Ectodermal cell (in vitro differentiated cells): ENCODE results near the gene TASP1.
"Not testable (repeated sequence)": the region's sequence is repeated elsewhere in the genome, so short reads cannot be mapped to it uniquely, and the experiment has no call there.

ENCODE experiments used
- H3K27ac ChIP-seq: 2 replicates; pipeline ENCODE4 v1.7.0; 2013; ENCODE audit warnings: mild to moderate bottlenecking, low read depth, low read length; ENCODE audit not compliant: insufficient read depth, poor library complexity, severe bottlenecking
- H3K27me3 ChIP-seq: 2 replicates; pipeline ENCODE4 v1.7.0; 2013; ENCODE audit warnings: mild to moderate bottlenecking, low read length; ENCODE audit not compliant: insufficient read depth, control insufficient read depth, poor library complexity, severe bottlenecking
- H3K36me3 ChIP-seq: one replicate; pipeline ENCODE4 v1.7.0; 2013; ENCODE audit warnings: low read length; ENCODE audit not compliant: control insufficient read depth, insufficient read depth
- H3K4me1 ChIP-seq: one replicate; pipeline ENCODE4 v1.7.0; 2013; ENCODE audit warnings: low read length; ENCODE audit not compliant: control insufficient read depth, insufficient read depth
- H3K4me3 ChIP-seq: 2 replicates; pipeline ENCODE4 v1.7.0; 2013; ENCODE audit warnings: low read depth, low read length, control low read depth; ENCODE audit not compliant: insufficient read depth
- H3K9me3 ChIP-seq: 2 replicates; pipeline ENCODE4 v1.7.0; 2013; ENCODE audit warnings: mild to moderate bottlenecking, low read length, moderate library complexity; ENCODE audit not compliant: control insufficient read depth
- WGBS, 2 experiments: methylation state at CpG; one replicate each; pipeline ENCODE4 v1.1.7; 2013; ENCODE audit warnings: missing lambda C conversion rate in 2 of 2; 5-methylcytosine and 5-hydroxymethylcytosine counted together

TASP1 gene

GRCh38 chr20:13650474-13650873 lies 11.7 kb upstream of the TASP1 start:
- Histone ChIP-seq H3K27me3 (no peaks in the 10 kb centered on the region), H3K4me3 (no peak overlapping the region), H3K4me1 (peaks cover 7% of the 10 kb centered on the region), H3K36me3 (no peaks in the 10 kb centered on the region), H3K27ac (no peak overlapping the region), H3K9me3 (no peaks in the 10 kb centered on the region)
- WGBS, 2 experiments = 81 to 87% methylated on average over 2 of the region's 2 CpGs

DNA sequence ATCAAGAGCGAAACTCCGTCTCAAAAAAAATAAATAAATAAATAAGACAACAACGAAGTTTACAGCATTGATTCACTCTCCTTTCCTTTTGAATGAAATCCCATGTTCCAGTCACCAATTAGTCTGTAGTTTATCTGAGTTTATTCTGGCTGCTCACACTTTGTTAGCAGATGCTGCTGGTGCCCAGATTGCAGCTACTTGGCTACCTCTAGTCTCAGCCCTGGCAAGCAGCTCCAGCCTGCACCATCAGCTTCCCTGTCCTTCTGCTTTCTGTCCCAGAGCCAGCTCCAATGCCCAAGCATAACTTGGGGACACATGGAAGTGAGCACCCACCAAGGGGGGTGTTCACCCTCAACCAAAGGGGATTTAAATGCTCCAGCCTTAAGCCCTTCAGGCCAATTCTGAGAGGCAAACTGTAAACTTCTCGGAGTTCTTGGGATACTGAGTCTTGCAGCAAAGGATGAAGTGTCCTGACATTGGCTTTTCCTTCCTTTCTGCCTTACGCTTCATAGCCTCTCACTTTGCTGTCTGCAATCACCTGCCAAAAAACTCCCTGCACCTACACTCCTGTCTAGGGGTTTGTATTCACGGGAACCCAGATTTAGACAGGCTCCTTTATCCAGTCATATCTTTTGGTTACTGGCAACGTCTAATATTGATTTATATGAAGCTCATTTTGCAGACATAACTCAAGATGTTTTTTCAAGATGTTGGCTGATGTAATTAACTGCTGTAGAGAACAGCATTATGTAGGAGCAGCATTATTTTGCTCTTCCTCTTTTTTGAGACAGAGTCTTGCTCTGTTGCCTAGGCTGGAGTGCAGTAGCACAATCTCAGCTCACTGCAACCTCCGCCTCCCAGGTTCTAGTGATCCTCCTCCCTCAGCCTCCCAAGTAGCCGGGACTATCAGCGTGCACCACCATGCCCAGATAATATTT lies 9.8 kb upstream of the TASP1 start:
- Histone ChIP-seq H3K27me3 (no peaks in the 10 kb centered on the region), H3K9me3 (no peaks in the 10 kb centered on the region), H3K27ac (no peak overlapping the region), H3K4me3 (no peak overlapping the region), H3K4me1 (peaks cover 7% of the 10 kb centered on the region), H3K36me3 (no peaks in the 10 kb centered on the region)
- 94% methylated on average over 10 of the region's 10 CpGs for WGBS, 2 experiments

DNA sequence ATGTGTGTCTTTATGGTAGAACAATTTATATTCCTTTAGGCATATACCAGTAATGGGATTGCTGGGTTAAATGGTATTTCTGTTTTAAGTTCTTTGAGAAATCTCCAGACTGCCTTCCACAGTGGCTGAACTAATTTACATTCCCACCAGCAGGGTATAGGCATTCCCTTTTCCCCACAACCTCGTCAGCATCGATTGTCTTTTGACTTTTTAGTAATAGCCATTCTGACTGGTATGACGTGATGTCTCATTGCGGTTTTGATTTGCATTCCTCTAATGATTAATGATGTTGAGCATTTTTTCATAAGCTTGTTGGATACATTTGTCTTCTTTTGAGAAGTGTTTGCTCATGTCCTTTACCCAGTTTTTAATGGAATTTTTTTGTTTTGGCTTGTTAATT lies 5.3 kb upstream of the TASP1 start:
- WGBS, 2 experiments = 78 to 82% methylated on average over 4 of the region's 4 CpGs
- Histone ChIP-seq H3K4me3 (no peak overlapping the region), H3K36me3 (no peaks in the 10 kb centered on the region), H3K27ac (no peak overlapping the region), H3K4me1 (no peaks in the 10 kb centered on the region), H3K27me3 (no peaks in the 10 kb centered on the region), H3K9me3 (no peaks in the 10 kb centered on the region)

DNA sequence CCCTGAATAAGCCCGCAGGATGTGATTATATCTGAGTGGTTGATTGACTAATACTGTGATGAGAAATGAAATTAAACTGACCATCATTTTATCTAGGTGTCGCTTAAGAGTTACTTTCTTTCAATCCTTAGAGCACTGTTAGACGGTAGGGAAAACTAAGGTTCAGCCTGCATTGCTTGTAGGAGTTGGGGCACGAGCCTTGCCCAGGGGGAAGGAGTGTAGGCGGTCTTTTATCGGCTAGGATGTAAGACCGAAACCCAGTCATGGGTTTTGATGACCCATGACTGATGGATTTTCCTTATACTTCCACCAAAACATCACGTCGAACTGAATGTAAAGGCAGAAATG lies 392 bp upstream of the TASP1 start:
- Histone ChIP-seq H3K4me1 (no peaks in the 10 kb centered on the region), H3K9me3 (no peaks in the 10 kb centered on the region), H3K4me3 (peak overlapping the region; percentile 95), H3K36me3 (no peaks in the 10 kb centered on the region), H3K27ac (no peak overlapping the region), H3K27me3 (no peaks in the 10 kb centered on the region)
- WGBS, 2 experiments = 28 to 29% methylated on average over 8 to 9 of the region's 9 CpGs

GRCh38 chr20:13638162-13638495 lies 603 bp downstream of the TASP1 start:
- Histone ChIP-seq H3K27me3 (no peaks in the 10 kb centered on the region), H3K4me3 (peak overlapping the region; percentile 95), H3K36me3 (no peaks in the 10 kb centered on the region), H3K9me3 (no peaks in the 10 kb centered on the region), H3K27ac (peak overlapping the region; percentile 87), H3K4me1 (no peaks in the 10 kb centered on the region)
- 1 to 4% methylated on average over 7 of the region's 7 CpGs for WGBS, 2 experiments

GRCh38 chr20:13632431-13632830 lies 6.3 kb downstream of the TASP1 start:
- H3K36me3 ChIP-seq = no peaks in the 10 kb centered on the region
- no peak overlapping the region for H3K27ac ChIP-seq
- H3K4me3 ChIP-seq = no peak overlapping the region
- no peaks in the 10 kb centered on the region for H3K4me1 ChIP-seq
- WGBS, 2 experiments = no CpG with 5 or more reads among the region's 1 CpG
- no peaks in the 10 kb centered on the region for H3K27me3 ChIP-seq
- no peaks in the 10 kb centered on the region for H3K9me3 ChIP-seq

- H3K36me3 ChIP-seq, H3K4me1 ChIP-seq, H3K27me3 ChIP-seq, H3K27ac ChIP-seq, H3K4me3 ChIP-seq, H3K9me3 ChIP-seq: not testable (repeated sequence)
- 63 to 76% methylated on average over 3 of the region's 3 CpGs for WGBS, 2 experiments
Measured at GRCh38 chr20:13627525-13627924, 11.2 kb downstream of the TASP1 start.

GRCh38 chr20:13626724-13627123 lies 12.0 kb downstream of the TASP1 start:
- Histone ChIP-seq H3K9me3 (no peaks in the 10 kb centered on the region), H3K4me3 (no peak overlapping the region), H3K27me3 (no peaks in the 10 kb centered on the region), H3K27ac (no peak overlapping the region), H3K36me3 (no peaks in the 10 kb centered on the region), H3K4me1 (no peaks in the 10 kb centered on the region)
- WGBS, 2 experiments = no CpG with 5 or more reads among the region's 1 CpG

DNA sequence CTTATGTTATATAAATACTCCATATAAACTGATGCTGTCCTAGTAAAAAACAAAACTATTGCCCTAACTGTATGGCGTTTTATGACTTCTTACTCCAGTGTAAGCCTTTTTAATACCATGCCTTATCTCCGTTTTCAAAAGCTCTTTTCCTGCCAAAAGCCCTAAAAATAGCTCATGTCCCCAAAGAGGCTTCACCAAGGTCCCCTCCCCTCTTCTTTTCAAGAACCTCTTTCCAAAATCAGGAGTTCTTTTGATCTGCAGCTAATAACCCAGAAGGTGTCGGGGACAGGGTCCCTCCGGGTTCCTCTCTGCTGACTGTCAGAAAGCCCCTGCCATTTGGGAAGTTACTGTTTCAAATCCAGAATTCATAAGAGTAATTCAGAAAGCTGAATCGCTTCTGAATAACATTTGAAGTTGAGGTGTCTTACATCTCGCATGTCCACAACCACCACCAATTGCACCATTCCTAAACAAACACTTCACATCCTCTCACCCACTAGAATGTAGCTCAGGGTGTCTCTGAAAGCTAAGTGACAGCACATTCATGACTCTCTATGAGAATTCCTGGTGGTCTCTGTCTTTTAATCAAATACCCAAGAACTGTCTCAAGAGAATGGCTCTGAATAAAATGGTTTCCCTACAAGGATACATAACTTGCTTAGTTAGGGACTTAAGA lies 13.3 kb downstream of the TASP1 start:
- H3K36me3 ChIP-seq = no peaks in the 10 kb centered on the region
- WGBS, 2 experiments = 88 to 89% methylated on average over 6 of the region's 6 CpGs
- H3K4me3 ChIP-seq = no peak overlapping the region
- no peaks in the 10 kb centered on the region for H3K27me3 ChIP-seq
- H3K9me3 ChIP-seq = no peaks in the 10 kb centered on the region
- H3K27ac ChIP-seq = no peak overlapping the region
- H3K4me1 ChIP-seq = no peaks in the 10 kb centered on the region

GRCh38 chr20:13619415-13619814 lies 19.3 kb downstream of the TASP1 start:
- not testable (repeated sequence) for H3K36me3 ChIP-seq, H3K27me3 ChIP-seq, H3K27ac ChIP-seq, H3K9me3 ChIP-seq, H3K4me1 ChIP-seq, H3K4me3 ChIP-seq
- 92 to 97% methylated on average over 1 of the region's 1 CpG for WGBS, 2 experiments
